ENCODE measurements around the gene DCAF17.

DCAF17 gene

DNA sequence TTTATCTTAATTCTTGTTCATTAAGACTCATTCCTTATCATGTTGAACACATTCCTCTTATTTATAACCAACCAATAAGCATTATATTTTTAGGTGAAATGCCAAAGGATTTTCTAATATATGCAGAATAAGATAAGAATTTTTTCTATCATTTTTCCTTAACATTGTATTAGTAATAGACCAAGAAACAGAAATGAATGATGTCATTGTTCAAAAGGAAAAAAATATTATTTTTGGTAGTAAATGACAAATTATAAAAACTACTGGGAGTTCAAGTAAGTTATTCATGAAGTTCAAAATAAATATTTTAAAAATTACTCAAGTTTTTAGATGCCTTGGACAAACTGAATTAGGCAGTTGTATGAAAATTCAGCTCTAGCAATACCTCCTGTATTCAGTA is 25.5 kb downstream of the DCAF17 start:
- no peaks in the 10 kb centered on the region for H3K4me1 ChIP-seq (ENCODE audit: control insufficient read depth, insufficient read depth, low read length)
- no peak overlapping the region for H3K27ac ChIP-seq (ENCODE audit: low read length)
- no peaks in the 10 kb centered on the region for H3K27me3 ChIP-seq (ENCODE audit: control insufficient read depth in 1 of 2, insufficient read depth in 2 of 2, low read length in 2 of 2)
- H3K9me3 ChIP-seq (ENCODE audit: control insufficient read depth in 2 of 2, low read length in 2 of 2) = no peaks in the 10 kb centered on the region
- H3K36me3 ChIP-seq (ENCODE audit: control insufficient read depth in 2 of 2, insufficient read depth in 2 of 2, low read length in 2 of 2) = peaks cover 2 to 8% of the 10 kb centered on the region in 2 donors
- no peak overlapping the region for H3K4me3 ChIP-seq (ENCODE audit: low read length in 2 of 2)
- H3K9ac ChIP-seq (ENCODE audit: low read length in 2 of 2) = no peak overlapping the region

- no peak overlapping the region for H3K4me3 ChIP-seq (ENCODE audit: low read length in 2 of 2)
- no peaks in the 10 kb centered on the region for H3K27me3 ChIP-seq (ENCODE audit: control insufficient read depth in 1 of 2, insufficient read depth in 2 of 2, low read length in 2 of 2)
- no peak overlapping the region for H3K27ac ChIP-seq (ENCODE audit: low read length)
- H3K9me3 ChIP-seq (ENCODE audit: control insufficient read depth in 2 of 2, low read length in 2 of 2) = no peaks in the 10 kb centered on the region
- H3K36me3 ChIP-seq (ENCODE audit: control insufficient read depth in 2 of 2, insufficient read depth in 2 of 2, low read length in 2 of 2) = peaks cover 2 to 8% of the 10 kb centered on the region in 2 donors
- H3K9ac ChIP-seq (ENCODE audit: low read length in 2 of 2) = no peak overlapping the region
- H3K4me1 ChIP-seq (ENCODE audit: control insufficient read depth, insufficient read depth, low read length) = no peaks in the 10 kb centered on the region
These were observed 26.5 kb downstream of the DCAF17 start for GRCh38 chr2:171460537-171460936.

GRCh38 chr2:171469176-171469575 is 35.1 kb downstream of the DCAF17 start:
- Histone ChIP-seq H3K27ac (ENCODE audit: low read length) (no peak overlapping the region), H3K9me3 (ENCODE audit: control insufficient read depth in 2 of 2, low read length in 2 of 2) (no peaks in the 10 kb centered on the region), H3K27me3 (ENCODE audit: control insufficient read depth in 1 of 2, insufficient read depth in 2 of 2, low read length in 2 of 2) (no peaks in the 10 kb centered on the region), H3K9ac (ENCODE audit: low read length in 2 of 2) (no peak overlapping the region), H3K36me3 (ENCODE audit: control insufficient read depth in 2 of 2, insufficient read depth in 2 of 2, low read length in 2 of 2) (peaks cover 15 to 18% of the 10 kb centered on the region in 2 donors), H3K4me1 (ENCODE audit: control insufficient read depth, insufficient read depth, low read length) (no peaks in the 10 kb centered on the region), H3K4me3 (ENCODE audit: low read length in 2 of 2) (no peak overlapping the region)

DNA sequence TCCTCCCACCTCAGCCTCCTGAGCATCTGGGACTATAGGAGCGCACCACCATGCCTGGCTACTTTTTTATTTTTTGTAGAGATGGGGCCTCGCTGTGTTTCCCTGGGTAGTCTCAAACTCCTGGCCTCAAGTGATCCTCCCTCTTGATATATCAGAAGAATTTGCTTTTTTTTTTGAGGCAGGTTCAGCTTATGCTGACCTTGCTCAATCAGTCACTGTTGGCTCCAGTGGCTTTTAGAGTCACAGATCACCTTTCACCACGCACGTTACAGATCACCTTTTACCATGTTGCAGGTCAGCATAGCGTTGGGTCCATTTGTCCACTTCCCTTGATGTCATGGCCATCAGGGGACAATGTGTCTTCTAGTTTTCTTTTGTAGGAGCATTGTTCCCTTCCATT is 36.1 kb downstream of the DCAF17 start:
- H3K36me3 ChIP-seq (ENCODE audit: control insufficient read depth in 2 of 2, insufficient read depth in 2 of 2, low read length in 2 of 2) = peaks cover 16 to 20% of the 10 kb centered on the region in 2 donors
- H3K4me1 ChIP-seq (ENCODE audit: control insufficient read depth, insufficient read depth, low read length) = no peaks in the 10 kb centered on the region
- no peaks in the 10 kb centered on the region for H3K9me3 ChIP-seq (ENCODE audit: control insufficient read depth in 2 of 2, low read length in 2 of 2)
- H3K27ac ChIP-seq (ENCODE audit: low read length) = no peak overlapping the region
- no peak overlapping the region for H3K9ac ChIP-seq (ENCODE audit: low read length in 2 of 2)
- no peak overlapping the region for H3K4me3 ChIP-seq (ENCODE audit: low read length in 2 of 2)
- H3K27me3 ChIP-seq (ENCODE audit: control insufficient read depth in 1 of 2, insufficient read depth in 2 of 2, low read length in 2 of 2) = no peaks in the 10 kb centered on the region

DNA sequence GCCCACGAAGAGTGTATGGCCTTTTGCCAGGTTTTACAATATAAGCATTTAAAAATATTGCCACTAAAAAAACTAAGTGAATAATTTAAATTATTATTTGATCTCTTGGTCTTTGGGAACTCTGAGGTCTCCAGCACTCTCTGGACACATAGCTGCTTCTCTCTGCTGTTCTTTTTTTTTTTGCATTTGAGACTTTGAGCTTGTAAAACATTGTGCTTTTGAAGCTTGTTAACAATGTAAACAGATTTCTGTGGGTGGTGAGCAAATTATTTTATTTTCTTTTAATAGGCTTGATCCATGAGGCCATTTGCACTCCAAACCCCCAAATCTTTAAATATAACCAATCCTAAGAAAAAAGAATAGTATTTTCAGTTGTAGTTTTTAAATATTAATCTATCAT is 42.0 kb downstream of the DCAF17 start:
- Histone ChIP-seq H3K36me3 (ENCODE audit: control insufficient read depth in 2 of 2, insufficient read depth in 2 of 2, low read length in 2 of 2) (peaks cover 4 to 14% of the 10 kb centered on the region in 2 donors), H3K27me3 (ENCODE audit: control insufficient read depth in 1 of 2, insufficient read depth in 2 of 2, low read length in 2 of 2) (no peaks in the 10 kb centered on the region), H3K9ac (ENCODE audit: low read length in 2 of 2) (no peak overlapping the region), H3K27ac (ENCODE audit: low read length) (no peak overlapping the region), H3K9me3 (ENCODE audit: control insufficient read depth in 2 of 2, low read length in 2 of 2) (no peaks in the 10 kb centered on the region), H3K4me1 (ENCODE audit: control insufficient read depth, insufficient read depth, low read length) (no peaks in the 10 kb centered on the region), H3K4me3 (ENCODE audit: low read length in 2 of 2) (no peak overlapping the region)

GRCh38 chr2:171478345-171478744 is 44.3 kb downstream of the DCAF17 start:
- peaks cover 7 to 14% of the 10 kb centered on the region in 2 donors for H3K36me3 ChIP-seq (ENCODE audit: control insufficient read depth in 2 of 2, insufficient read depth in 2 of 2, low read length in 2 of 2)

GRCh38 chr2:171479154-171479814 is 45.3 kb downstream of the DCAF17 start:
- Histone ChIP-seq H3K27me3 (ENCODE audit: control insufficient read depth in 1 of 2, insufficient read depth in 2 of 2, low read length in 2 of 2) (no peaks in the 10 kb centered on the region), H3K9me3 (ENCODE audit: control insufficient read depth in 2 of 2, low read length in 2 of 2) (no peaks in the 10 kb centered on the region), H3K4me1 (ENCODE audit: control insufficient read depth, insufficient read depth, low read length) (no peaks in the 10 kb centered on the region), H3K36me3 (ENCODE audit: control insufficient read depth in 2 of 2, insufficient read depth in 2 of 2, low read length in 2 of 2) (peaks cover 7 to 13% of the 10 kb centered on the region in 2 donors), H3K9ac (ENCODE audit: low read length in 2 of 2) (no peak overlapping the region), H3K27ac (ENCODE audit: low read length) (no peak overlapping the region), H3K4me3 (ENCODE audit: low read length in 2 of 2) (no peak overlapping the region)

More at GRCh38 chr2:171478345-171478744, 44.3 kb downstream of the DCAF17 start:
- Histone ChIP-seq H3K4me1 (ENCODE audit: control insufficient read depth, insufficient read depth, low read length) (no peaks in the 10 kb centered on the region), H3K4me3 (ENCODE audit: low read length in 2 of 2) (no peak overlapping the region), H3K9me3 (ENCODE audit: control insufficient read depth in 2 of 2, low read length in 2 of 2) (no peaks in the 10 kb centered on the region), H3K9ac (ENCODE audit: low read length in 2 of 2) (no peak overlapping the region), H3K27ac (ENCODE audit: low read length) (no peak overlapping the region), H3K27me3 (ENCODE audit: control insufficient read depth in 1 of 2, insufficient read depth in 2 of 2, low read length in 2 of 2) (no peaks in the 10 kb centered on the region)

GRCh38 chr2:171480908-171481307 is 46.9 kb downstream of the DCAF17 start:
- H3K27ac ChIP-seq (ENCODE audit: low read length) = no peak overlapping the region
- no peaks in the 10 kb centered on the region for H3K4me1 ChIP-seq (ENCODE audit: control insufficient read depth, insufficient read depth, low read length)
- no peaks in the 10 kb centered on the region for H3K27me3 ChIP-seq (ENCODE audit: control insufficient read depth in 1 of 2, insufficient read depth in 2 of 2, low read length in 2 of 2)
- H3K36me3 ChIP-seq (ENCODE audit: control insufficient read depth in 2 of 2, insufficient read depth in 2 of 2, low read length in 2 of 2) = peaks cover 7 to 8% of the 10 kb centered on the region in 2 donors
- H3K4me3 ChIP-seq (ENCODE audit: low read length in 2 of 2) = no peak overlapping the region
- H3K9me3 ChIP-seq (ENCODE audit: control insufficient read depth in 2 of 2, low read length in 2 of 2) = no peaks in the 10 kb centered on the region
- H3K9ac ChIP-seq (ENCODE audit: low read length in 2 of 2) = no peak overlapping the region

DNA sequence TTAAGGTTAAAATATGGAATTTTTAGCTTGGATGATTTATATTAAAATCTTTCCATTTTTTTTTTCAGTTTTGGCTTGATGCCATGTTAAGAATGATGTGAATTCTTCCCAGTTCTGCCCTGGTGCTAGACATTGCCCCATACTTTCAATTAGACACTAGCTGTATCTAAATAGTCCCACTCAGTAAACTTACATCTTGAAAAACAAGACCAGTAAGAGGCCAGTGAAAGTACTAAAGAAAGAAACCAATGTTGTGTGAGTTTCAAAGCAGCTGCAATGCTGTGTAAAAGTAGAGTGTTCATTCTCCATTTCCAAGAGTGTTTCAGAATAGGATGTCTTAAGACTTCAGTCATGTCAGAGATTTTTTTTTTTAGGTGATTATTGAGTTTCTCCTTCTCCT is 48.3 kb downstream of the DCAF17 start:
- Histone ChIP-seq H3K9ac (ENCODE audit: low read length in 2 of 2) (no peak overlapping the region), H3K4me3 (ENCODE audit: low read length in 2 of 2) (no peak overlapping the region), H3K9me3 (ENCODE audit: control insufficient read depth in 2 of 2, low read length in 2 of 2) (no peaks in the 10 kb centered on the region), H3K27ac (ENCODE audit: low read length) (no peak overlapping the region), H3K36me3 (ENCODE audit: control insufficient read depth in 2 of 2, insufficient read depth in 2 of 2, low read length in 2 of 2) (peaks cover 7 to 8% of the 10 kb centered on the region in 2 donors), H3K27me3 (ENCODE audit: control insufficient read depth in 1 of 2, insufficient read depth in 2 of 2, low read length in 2 of 2) (no peaks in the 10 kb centered on the region), H3K4me1 (ENCODE audit: control insufficient read depth, insufficient read depth, low read length) (no peaks in the 10 kb centered on the region)

GRCh38 chr2:171482877-171483276 is 48.9 kb downstream of the DCAF17 start:
- peaks cover 5% of the 10 kb centered on the region in 2 donors for H3K36me3 ChIP-seq (ENCODE audit: control insufficient read depth in 2 of 2, insufficient read depth in 2 of 2, low read length in 2 of 2)
- no peaks in the 10 kb centered on the region for H3K27me3 ChIP-seq (ENCODE audit: control insufficient read depth in 1 of 2, insufficient read depth in 2 of 2, low read length in 2 of 2)
- H3K4me1 ChIP-seq (ENCODE audit: control insufficient read depth, insufficient read depth, low read length) = no peaks in the 10 kb centered on the region
- H3K9me3 ChIP-seq (ENCODE audit: control insufficient read depth in 2 of 2, low read length in 2 of 2) = no peaks in the 10 kb centered on the region
- H3K4me3 ChIP-seq (ENCODE audit: low read length in 2 of 2) = no peak overlapping the region
- no peak overlapping the region for H3K27ac ChIP-seq (ENCODE audit: low read length)
- no peak overlapping the region for H3K9ac ChIP-seq (ENCODE audit: low read length in 2 of 2)

GRCh38 chr2:171483793-171484192 is 49.8 kb downstream of the DCAF17 start:
- peaks cover 3% of the 10 kb centered on the region in 2 donors for H3K36me3 ChIP-seq (ENCODE audit: control insufficient read depth in 2 of 2, insufficient read depth in 2 of 2, low read length in 2 of 2)
- H3K27me3 ChIP-seq (ENCODE audit: control insufficient read depth in 1 of 2, insufficient read depth in 2 of 2, low read length in 2 of 2) = no peaks in the 10 kb centered on the region
- H3K4me1 ChIP-seq (ENCODE audit: control insufficient read depth, insufficient read depth, low read length) = no peaks in the 10 kb centered on the region
- no peaks in the 10 kb centered on the region for H3K9me3 ChIP-seq (ENCODE audit: control insufficient read depth in 2 of 2, low read length in 2 of 2)
- no peak overlapping the region for H3K4me3 ChIP-seq (ENCODE audit: low read length in 2 of 2)
- no peak overlapping the region for H3K9ac ChIP-seq (ENCODE audit: low read length in 2 of 2)
- H3K27ac ChIP-seq (ENCODE audit: low read length) = no peak overlapping the region
